WERI-Rb-1 (cell line): Measurements from ENCODE around the gene SORCS2.

ENCODE experiments used
- DNase-seq: peaks from one replicate; pipeline ENCODE4 v3.0.0-alpha.2; 2020
- H3K27ac ChIP-seq: fragments of 250-450 bp; sonication (Bioruptor Pico); 2 replicates; pipeline ENCODE4 v1.5.1; 2020; ENCODE audit warnings: mild to moderate bottlenecking, moderate library complexity
- H3K27me3 ChIP-seq: fragments of 250-450 bp; sonication (Bioruptor Pico); 2 replicates; pipeline ENCODE4 v1.5.1; 2021; ENCODE audit warnings: mild to moderate bottlenecking, low read depth, moderate library complexity; ENCODE audit not compliant: insufficient read depth, severe bottlenecking
- H3K36me3 ChIP-seq: fragments of 250-450 bp; sonication (Bioruptor Pico); 2 replicates; pipeline ENCODE4 v1.5.1; 2020; ENCODE audit warnings: mild to moderate bottlenecking, moderate library complexity
- H3K4me3 ChIP-seq: 2 replicates; pipeline ENCODE4 v1.5.1; 2011; ENCODE audit warnings: low read depth, mild to moderate bottlenecking, control low read depth, low read length
- H3K9me3 ChIP-seq: fragments of 250-450 bp; sonication (Bioruptor Pico); 2 replicates; pipeline ENCODE4 v1.5.1; 2021; ENCODE audit warnings: mild to moderate bottlenecking, moderate library complexity; ENCODE audit not compliant: severe bottlenecking
- TF ChIP-seq, protein P1 (sequence below): IDR thresholded peaks from 2 replicates; pipeline ENCODE4 v1.5.1; 2011; ENCODE audit warnings: low read depth, mild to moderate bottlenecking, control low read depth, inconsistent platforms, low read length

The SORCS2 gene

DNA sequence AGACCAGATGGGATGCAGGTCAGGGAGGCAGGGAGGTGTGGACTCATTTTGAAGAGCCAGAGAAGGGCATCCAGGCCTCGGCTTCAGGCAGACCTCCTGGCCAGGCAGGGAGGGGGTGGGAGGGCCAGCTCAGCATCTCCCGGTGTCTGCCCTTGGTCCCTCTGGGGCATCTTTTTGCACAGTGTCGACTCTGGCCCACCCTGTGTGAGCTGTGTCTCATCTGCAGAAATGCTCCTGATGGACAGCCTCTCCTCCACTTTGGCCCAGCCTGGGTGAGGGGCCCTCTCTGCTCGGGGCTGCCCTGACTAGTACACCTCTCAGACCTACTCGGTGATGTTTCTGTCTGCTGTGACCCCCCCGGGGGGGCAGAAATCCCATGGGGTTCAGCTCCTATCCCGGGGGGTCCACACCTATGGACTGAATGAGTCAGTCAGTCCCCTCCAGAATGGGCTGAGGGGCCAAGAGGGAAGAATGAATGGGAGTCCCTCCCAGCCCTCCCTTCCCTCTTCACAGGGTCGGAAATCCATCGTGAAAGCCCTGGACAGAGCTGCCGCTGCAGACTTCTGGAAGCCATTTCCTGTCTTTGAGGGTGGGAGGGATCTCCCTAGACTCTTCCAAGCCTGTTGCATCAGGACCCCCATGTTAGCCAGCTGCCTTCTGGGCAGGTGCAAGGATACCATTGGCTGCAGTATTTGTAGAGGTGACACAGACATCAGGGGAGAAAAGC lies 439.1 kb downstream of the SORCS2 start:
- DNase-seq, result no peak
- Histone ChIP-seq H3K36me3 (peaks cover 7% of the 10 kb centered on the region), H3K9me3 (no peaks in the 10 kb centered on the region), H3K27ac (no peak overlapping the region), H3K27me3 (no peaks in the 10 kb centered on the region), H3K4me3 (no peak overlapping the region)
- TF ChIP-seq, protein P1, sequence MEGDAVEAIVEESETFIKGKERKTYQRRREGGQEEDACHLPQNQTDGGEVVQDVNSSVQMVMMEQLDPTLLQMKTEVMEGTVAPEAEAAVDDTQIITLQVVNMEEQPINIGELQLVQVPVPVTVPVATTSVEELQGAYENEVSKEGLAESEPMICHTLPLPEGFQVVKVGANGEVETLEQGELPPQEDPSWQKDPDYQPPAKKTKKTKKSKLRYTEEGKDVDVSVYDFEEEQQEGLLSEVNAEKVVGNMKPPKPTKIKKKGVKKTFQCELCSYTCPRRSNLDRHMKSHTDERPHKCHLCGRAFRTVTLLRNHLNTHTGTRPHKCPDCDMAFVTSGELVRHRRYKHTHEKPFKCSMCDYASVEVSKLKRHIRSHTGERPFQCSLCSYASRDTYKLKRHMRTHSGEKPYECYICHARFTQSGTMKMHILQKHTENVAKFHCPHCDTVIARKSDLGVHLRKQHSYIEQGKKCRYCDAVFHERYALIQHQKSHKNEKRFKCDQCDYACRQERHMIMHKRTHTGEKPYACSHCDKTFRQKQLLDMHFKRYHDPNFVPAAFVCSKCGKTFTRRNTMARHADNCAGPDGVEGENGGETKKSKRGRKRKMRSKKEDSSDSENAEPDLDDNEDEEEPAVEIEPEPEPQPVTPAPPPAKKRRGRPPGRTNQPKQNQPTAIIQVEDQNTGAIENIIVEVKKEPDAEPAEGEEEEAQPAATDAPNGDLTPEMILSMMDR, result no peak

DNA sequence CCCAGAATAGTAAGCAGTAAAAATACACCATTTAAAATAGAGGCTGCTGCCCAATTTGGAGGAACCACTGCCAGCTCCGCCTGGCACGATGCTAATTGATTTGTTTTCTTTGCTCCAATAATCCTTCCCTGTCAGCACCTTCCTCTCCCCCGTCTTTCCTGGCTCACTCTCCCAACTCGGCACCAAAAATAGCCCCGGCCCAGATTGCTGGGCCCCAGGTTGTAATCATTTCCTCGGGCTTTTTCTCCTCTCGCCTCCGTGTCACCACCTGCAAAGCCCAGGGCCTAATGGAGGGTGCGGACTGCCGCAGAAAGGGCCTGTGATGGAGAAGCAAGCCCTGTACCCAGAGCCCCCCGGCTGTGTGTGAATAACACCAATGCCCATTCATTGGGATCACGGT lies 440.0 kb downstream of the SORCS2 start:
- no peak overlapping the region for H3K27ac ChIP-seq
- peaks cover 6% of the 10 kb centered on the region for H3K36me3 ChIP-seq
- no peaks in the 10 kb centered on the region for H3K27me3 ChIP-seq
- DNase-seq, result no peak
- no peak overlapping the region for H3K4me3 ChIP-seq
- TF ChIP-seq, protein P1, result no peak
- no peaks in the 10 kb centered on the region for H3K9me3 ChIP-seq

DNA sequence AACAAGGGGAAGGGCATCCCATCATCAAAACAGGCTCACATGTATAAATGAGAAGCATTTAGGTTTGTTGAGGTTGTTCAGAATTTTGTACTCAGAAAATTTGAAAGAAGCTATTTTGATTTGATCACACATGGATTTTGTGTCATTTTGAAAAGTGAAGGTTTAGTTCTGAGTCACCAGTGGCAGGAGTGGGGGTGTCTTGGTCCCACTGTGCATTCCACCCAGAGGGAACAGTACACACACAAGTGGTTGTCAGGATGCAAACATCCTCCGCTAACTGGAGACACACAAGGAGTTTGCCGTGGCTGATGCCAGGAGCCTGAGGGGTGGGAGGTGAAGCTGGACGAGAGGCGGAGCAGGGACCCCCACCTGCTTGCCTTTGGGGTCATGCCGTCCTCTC lies 440.6 kb downstream of the SORCS2 start:
- Histone ChIP-seq H3K27me3 (no peaks in the 10 kb centered on the region), H3K36me3 (peaks cover 7% of the 10 kb centered on the region), H3K4me3 (no peak overlapping the region), H3K9me3 (no peaks in the 10 kb centered on the region), H3K27ac (no peak overlapping the region)
- TF ChIP-seq, protein P1, result no peak
- DNase-seq, result no peak

DNA sequence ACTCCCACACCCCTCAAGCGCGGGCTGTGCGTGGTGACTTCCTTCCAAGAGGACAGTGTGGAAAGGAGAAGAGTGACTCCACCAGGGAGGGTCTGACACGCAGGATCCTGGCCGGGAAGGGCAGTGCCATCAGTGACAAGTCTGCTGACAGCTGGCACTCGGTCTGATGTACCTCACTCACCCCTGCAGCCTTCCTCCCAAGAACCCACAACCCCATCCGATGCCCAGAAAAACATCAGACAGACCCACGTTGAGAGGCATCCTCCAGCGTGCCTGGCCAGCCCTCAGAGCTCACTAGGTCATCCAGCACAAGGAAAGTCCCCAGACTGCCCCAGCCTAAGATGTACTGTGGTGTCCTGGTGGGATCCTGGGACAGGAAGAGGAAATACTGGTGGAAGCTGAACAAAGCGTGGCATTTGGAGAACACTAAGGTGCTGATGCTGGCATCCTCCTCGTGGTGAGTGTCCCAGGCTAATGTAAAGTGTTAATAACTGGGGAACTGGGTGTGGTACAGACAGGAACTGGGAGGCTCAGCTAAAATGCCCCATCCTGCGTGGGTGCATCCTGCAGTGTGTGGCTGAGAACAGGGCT lies 442.4 kb downstream of the SORCS2 start:
- Histone ChIP-seq H3K27ac (no peak overlapping the region), H3K27me3 (no peaks in the 10 kb centered on the region), H3K36me3 (peaks cover 13% of the 10 kb centered on the region), H3K9me3 (no peaks in the 10 kb centered on the region), H3K4me3 (no peak overlapping the region)
- TF ChIP-seq, protein P1, result no peak
- DNase-seq, result no peak

DNA sequence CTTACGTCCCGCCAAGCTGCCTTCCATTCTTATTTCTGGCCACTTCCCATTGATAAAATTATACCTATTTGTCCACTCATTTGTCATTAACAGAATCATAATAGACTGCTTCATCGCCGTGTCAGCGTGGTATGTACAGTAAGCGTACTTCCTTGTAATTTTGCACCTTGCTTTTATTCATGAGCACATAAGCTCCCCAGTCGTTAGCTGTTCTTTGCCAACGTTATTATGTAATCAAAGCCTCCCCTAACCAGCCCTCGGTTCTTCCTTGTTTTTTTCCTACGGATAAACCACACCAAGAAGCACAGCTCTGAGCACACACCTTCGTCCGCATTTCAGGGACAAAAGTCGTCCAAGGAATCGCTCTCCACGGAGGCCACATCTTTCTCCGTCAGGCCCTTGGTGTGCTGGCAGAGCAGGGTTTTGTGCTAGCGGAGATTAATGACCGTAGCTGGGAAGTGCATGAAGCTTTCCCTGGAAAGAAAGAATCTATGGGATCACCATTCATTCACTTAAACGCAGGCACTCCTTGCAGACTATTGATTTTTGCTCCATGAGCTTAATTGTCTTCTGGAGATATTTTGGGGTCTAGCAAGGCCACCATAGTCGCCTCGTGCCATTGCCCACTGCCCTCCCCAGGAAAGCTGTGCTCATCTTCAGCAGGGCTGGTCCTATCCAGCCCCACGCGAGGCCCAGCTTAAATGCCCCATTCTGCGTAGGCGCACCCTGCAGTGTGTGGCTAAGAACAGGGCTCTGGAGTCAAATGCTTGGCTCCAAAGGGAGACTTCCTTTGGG lies 443.3 kb downstream of the SORCS2 start:
- no peak overlapping the region for H3K27ac ChIP-seq
- H3K9me3 ChIP-seq, result no peaks in the 10 kb centered on the region
- H3K4me3 ChIP-seq, result no peak overlapping the region
- peaks cover 19% of the 10 kb centered on the region for H3K36me3 ChIP-seq
- TF ChIP-seq, protein P1, result no peak
- DNase-seq, result no peak
- H3K27me3 ChIP-seq, result no peaks in the 10 kb centered on the region
